HEK293 (cell line): ENCODE data around the gene DLK1.

Experiments
- CTCF ChIA-PET: fragments of 350-600 bp; formaldehyde crosslinking; extraction: SDS; loops from one replicate; lab custom pipeline; 2021; ENCODE audit warnings: antibody characterized with exemption; lab: Yijun Ruan, JAX
- POLR2A ChIA-PET: fragments of 300-600 bp; formaldehyde crosslinking; extraction: SDS; loops from one replicate; lab custom pipeline; 2020; ENCODE audit warnings: antibody characterized with exemption, inconsistent platforms; lab: Yijun Ruan, JAX
- H3K27ac ChIP-seq: fragments of 200-500 bp; sonication (Bioruptor generic); 2 replicates; pipeline ENCODE4 v1.5.1; 2014; ENCODE audit warnings: low read depth, low read length, control low read depth, inconsistent platforms; ENCODE audit errors: extremely low read depth
- H3K36me3 ChIP-seq, 2 experiments: fragments of 200-500 bp in 1 of 2; sonication (Bioruptor generic) in 1 of 2; 1 replicate in 1 of 2; 2 replicates in 1 of 2; pipeline ENCODE4 v1.5.1; 2014 to 2017; ENCODE audit warnings: inconsistent platforms in 2 of 2, low read length in 2 of 2; ENCODE audit not compliant: control insufficient read depth in 2 of 2, insufficient read depth in 1 of 2
- H3K4me1 ChIP-seq: fragments of 200-500 bp; sonication (Bioruptor generic); 2 replicates; pipeline ENCODE4 v1.5.1; 2014; ENCODE audit warnings: mild to moderate bottlenecking, low read length, inconsistent platforms; ENCODE audit not compliant: control insufficient read depth, insufficient read depth
- H3K4me3 ChIP-seq: 2 replicates; pipeline ENCODE4 v1.5.1; 2011; ENCODE audit warnings: low read depth, mild to moderate bottlenecking, control low read depth, low read length, moderate library complexity
- H3K9me3 ChIP-seq: fragments of 200-500 bp; sonication (Bioruptor generic); 2 replicates; pipeline ENCODE4 v1.5.1; 2014; ENCODE audit warnings: low read depth, low read length, inconsistent platforms; ENCODE audit not compliant: control insufficient read depth, insufficient read depth
- FEZF1 ChIP-seq: fragments of 450-650 bp; formaldehyde crosslinking; IDR thresholded peaks from 2 replicates; pipeline ENCODE4 v1.5.1; 2016; ENCODE audit warnings: missing biosample characterization, missing genetic modification characterization
- INSM2 ChIP-seq: fragments of 450-650 bp; formaldehyde crosslinking; IDR thresholded peaks from 2 replicates; pipeline ENCODE4 v1.5.1; 2016; ENCODE audit warnings: missing biosample characterization, missing genetic modification characterization
- KLF16 ChIP-seq: fragments of 450-650 bp; formaldehyde crosslinking; IDR thresholded peaks from 2 replicates; pipeline ENCODE4 v1.5.1; 2017; ENCODE audit warnings: missing biosample characterization, missing genetic modification characterization
- KLF8 ChIP-seq: fragments of 450-650 bp; formaldehyde crosslinking; IDR thresholded peaks from 2 replicates; pipeline ENCODE4 v1.5.1; 2016; ENCODE audit warnings: missing biosample characterization, missing genetic modification characterization
- MYNN ChIP-seq: fragments of 450-650 bp; formaldehyde crosslinking; IDR thresholded peaks from 2 replicates; pipeline ENCODE4 v1.5.1; 2016; ENCODE audit warnings: missing biosample characterization, missing genetic modification characterization, borderline replicate concordance
- PBX3 ChIP-seq: sonication (generic); formaldehyde crosslinking; IDR thresholded peaks from 2 replicates; pipeline ENCODE4 v1.8.1; 2022; ENCODE audit warnings: mild to moderate bottlenecking, moderate library complexity, missing genetic modification reagents
- SALL2 ChIP-seq: fragments of 450-650 bp; formaldehyde crosslinking; IDR thresholded peaks from 2 replicates; pipeline ENCODE4 v1.5.0; 2017; ENCODE audit warnings: missing biosample characterization, mild to moderate bottlenecking, missing genetic modification characterization, borderline replicate concordance
- TCF7L2 ChIP-seq: IDR thresholded peaks from 2 replicates; pipeline ENCODE4 v1.6.1; 2011; ENCODE audit warnings: low read depth, mild to moderate bottlenecking, inconsistent platforms, low read length, moderate library complexity, borderline replicate concordance
- YY1 ChIP-seq: fragments of 450-650 bp; formaldehyde crosslinking; IDR thresholded peaks from 2 replicates; pipeline ENCODE4 v1.5.1; 2018; ENCODE audit warnings: missing biosample characterization, missing genetic modification characterization
- ZBTB1 ChIP-seq: fragments of 450-650 bp; formaldehyde crosslinking; IDR thresholded peaks from 2 replicates; pipeline ENCODE4 v1.5.1; 2016; ENCODE audit warnings: missing biosample characterization, missing genetic modification characterization
- ZBTB48 ChIP-seq: fragments of 450-650 bp; formaldehyde crosslinking; IDR thresholded peaks from 2 replicates; pipeline ENCODE4 v1.5.1; 2016; ENCODE audit warnings: missing biosample characterization, missing genetic modification characterization
- ZBTB7A ChIP-seq: fragments of 450-650 bp; formaldehyde crosslinking; IDR thresholded peaks from 2 replicates; pipeline ENCODE4 v1.5.1; 2016; ENCODE audit warnings: low read depth, missing biosample characterization, missing genetic modification characterization
- ZEB2 ChIP-seq: fragments of 450-650 bp; formaldehyde crosslinking; IDR thresholded peaks from 2 replicates; pipeline ENCODE4 v1.5.1; 2016; ENCODE audit warnings: missing biosample characterization, missing genetic modification characterization
- ZFP3 ChIP-seq: fragments of 450-650 bp; formaldehyde crosslinking; IDR thresholded peaks from 2 replicates; pipeline ENCODE4 v1.5.1; 2016; ENCODE audit warnings: low read depth, missing biosample characterization, missing genetic modification characterization
- ZNF133 ChIP-seq: fragments of 450-650 bp; formaldehyde crosslinking; IDR thresholded peaks from 2 replicates; pipeline ENCODE4 v1.5.1; 2016; ENCODE audit warnings: missing biosample characterization, missing genetic modification characterization
- ZNF175 ChIP-seq: fragments of 450-650 bp; formaldehyde crosslinking; IDR thresholded peaks from 2 replicates; pipeline ENCODE4 v1.5.1; 2016; ENCODE audit warnings: missing biosample characterization, missing genetic modification characterization
- ZNF24 ChIP-seq: fragments of 450-650 bp; formaldehyde crosslinking; IDR thresholded peaks from 2 replicates; pipeline ENCODE4 v1.5.1; 2016; ENCODE audit warnings: missing biosample characterization, missing genetic modification characterization
- ZNF26 ChIP-seq: fragments of 450-650 bp; formaldehyde crosslinking; IDR thresholded peaks from 2 replicates; pipeline ENCODE4 v1.5.1; 2016; ENCODE audit warnings: missing biosample characterization, missing genetic modification characterization
- ZNF394 ChIP-seq: fragments of 450-650 bp; formaldehyde crosslinking; IDR thresholded peaks from 2 replicates; pipeline ENCODE4 v1.5.1; 2016; ENCODE audit warnings: missing biosample characterization, missing genetic modification characterization, mild to moderate bottlenecking, moderate library complexity, borderline replicate concordance
- ZNF473 ChIP-seq: fragments of 450-650 bp; formaldehyde crosslinking; IDR thresholded peaks from 2 replicates; pipeline ENCODE4 v1.5.1; 2017; ENCODE audit warnings: missing biosample characterization, missing genetic modification characterization
- ZNF510 ChIP-seq: fragments of 450-650 bp; formaldehyde crosslinking; IDR thresholded peaks from 2 replicates; pipeline ENCODE4 v1.5.1; 2018; ENCODE audit warnings: mild to moderate bottlenecking, missing genetic modification characterization, missing biosample characterization; ENCODE audit not compliant: insufficient replicate concordance
- ZNF548 ChIP-seq: fragments of 450-650 bp; formaldehyde crosslinking; IDR thresholded peaks from 2 replicates; pipeline ENCODE4 v1.5.1; 2016; ENCODE audit warnings: missing biosample characterization, missing genetic modification characterization
- ZNF585B ChIP-seq: fragments of 450-650 bp; formaldehyde crosslinking; IDR thresholded peaks from 2 replicates; pipeline ENCODE4 v1.5.1; 2016; ENCODE audit warnings: missing biosample characterization, missing genetic modification characterization
- ZNF624 ChIP-seq: fragments of 450-650 bp; formaldehyde crosslinking; IDR thresholded peaks from 2 replicates; pipeline ENCODE4 v1.5.1; 2017; ENCODE audit warnings: missing biosample characterization, missing genetic modification characterization
- ZNF792 ChIP-seq: fragments of 450-650 bp; formaldehyde crosslinking; IDR thresholded peaks from 2 replicates; pipeline ENCODE4 v1.5.1; 2016; ENCODE audit warnings: missing biosample characterization, missing genetic modification characterization
- ZNF830 ChIP-seq: fragments of 450-650 bp; IDR thresholded peaks from 2 replicates; pipeline ENCODE4 v1.5.0; 2018; ENCODE audit warnings: missing biosample characterization, missing genetic modification characterization, low read depth, mild to moderate bottlenecking, moderate library complexity
- ZNF843 ChIP-seq: fragments of 450-650 bp; formaldehyde crosslinking; IDR thresholded peaks from 2 replicates; pipeline ENCODE4 v1.5.1; 2016; ENCODE audit warnings: missing biosample characterization, missing genetic modification characterization
- ZSCAN4 ChIP-seq: fragments of 450-650 bp; formaldehyde crosslinking; IDR thresholded peaks from 2 replicates; pipeline ENCODE4 v1.5.1; 2017; ENCODE audit warnings: missing biosample characterization, missing genetic modification characterization

Gene DLK1

GRCh38 chr14:100706860-100707259 lies 19.8 kb upstream of the DLK1 start (continued):
- TF ChIP-seq PBX3 (CRISPR knock-in tag) (no peak), ZNF26 (tag by site-specific recombination) (no peak), ZBTB1 (no peak), ZNF24 (tag by site-specific recombination) (no peak), ZBTB7A (tag by site-specific recombination) (no peak), ZNF548 (tag by site-specific recombination) (no peak), KLF8 (no peak), YY1 (tag by site-specific recombination) (no peak), ZSCAN4 (tag by site-specific recombination) (peak; percentile 99), MYNN (tag by site-specific recombination) (0 out of 2 replicates have a peak, but pooled peaks have one; percentile 22), ZNF830 (no peak), ZBTB48 (tag by site-specific recombination) (0 out of 2 replicates have a peak, but pooled peaks have one; percentile 12)

GRCh38 chr14:100708425-100709288 lies 18.0 kb upstream of the DLK1 start:
- H3K4me3 ChIP-seq = no peak overlapping the region
- no peaks in the 10 kb centered on the region for H3K4me1 ChIP-seq
- H3K9me3 ChIP-seq = no peaks in the 10 kb centered on the region
- no peak overlapping the region for H3K27ac ChIP-seq
- ChIA-PET POLR2A (no interaction called here), CTCF (interaction anchor here (0.6 to 1.4 kb wide), 3 partner anchors 13 to 99 kb away, joined by 3 to 8 read pairs (median 4); no protein-coding TSS in a partner anchor)
- no peaks in the 10 kb centered on the region for H3K36me3 ChIP-seq
- TF ChIP-seq ZNF843 (tag by site-specific recombination) (no peak), ZNF510 (tag by site-specific recombination) (no peak), ZNF175 (tag by site-specific recombination) (no peak), SALL2 (no peak), ZNF394 (tag by site-specific recombination) (no peak), ZNF26 (tag by site-specific recombination) (no peak), ZNF792 (tag by site-specific recombination) (no peak), ZNF585B (tag by site-specific recombination) (no peak), ZFP3 (tag by site-specific recombination) (no peak), ZNF133 (tag by site-specific recombination) (no peak), KLF16 (tag by site-specific recombination) (no peak), ZNF624 (tag by site-specific recombination) (no peak), ZNF473 (tag by site-specific recombination) (no peak), ZEB2 (tag by site-specific recombination) (no peak), INSM2 (tag by site-specific recombination) (no peak), FEZF1 (tag by site-specific recombination) (no peak), TCF7L2 (no peak)
